ENCODE results near the gene EXOC3L2.

DNA sequence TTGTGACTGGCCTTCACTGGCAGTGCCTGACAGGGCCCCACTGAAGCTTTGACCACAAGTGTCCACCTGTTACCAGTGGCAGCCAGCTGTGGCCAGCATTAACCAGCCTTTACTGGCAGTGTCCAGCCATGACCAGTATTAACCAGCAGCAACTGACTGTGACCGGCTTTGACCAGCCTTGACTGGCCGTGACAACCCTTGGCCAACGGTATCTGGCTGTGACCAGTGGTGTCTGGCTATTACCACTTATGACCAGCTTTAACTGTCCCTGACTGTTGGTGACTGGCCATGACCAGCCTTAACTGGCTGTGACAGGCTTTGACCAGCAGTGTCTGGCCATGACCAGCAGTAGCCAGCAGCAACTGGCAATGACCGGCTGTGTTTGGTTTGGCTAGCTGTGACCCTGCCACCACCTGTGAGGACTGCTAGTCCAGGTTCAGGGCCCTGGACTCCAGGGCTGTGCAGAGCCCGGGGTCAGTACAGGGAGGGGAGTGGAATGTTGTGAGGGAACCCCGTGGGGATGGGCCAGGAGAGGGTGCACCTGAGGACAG lies 45.2 kb upstream of the EXOC3L2 start:
- TF ChIP-seq, protein P1, sequence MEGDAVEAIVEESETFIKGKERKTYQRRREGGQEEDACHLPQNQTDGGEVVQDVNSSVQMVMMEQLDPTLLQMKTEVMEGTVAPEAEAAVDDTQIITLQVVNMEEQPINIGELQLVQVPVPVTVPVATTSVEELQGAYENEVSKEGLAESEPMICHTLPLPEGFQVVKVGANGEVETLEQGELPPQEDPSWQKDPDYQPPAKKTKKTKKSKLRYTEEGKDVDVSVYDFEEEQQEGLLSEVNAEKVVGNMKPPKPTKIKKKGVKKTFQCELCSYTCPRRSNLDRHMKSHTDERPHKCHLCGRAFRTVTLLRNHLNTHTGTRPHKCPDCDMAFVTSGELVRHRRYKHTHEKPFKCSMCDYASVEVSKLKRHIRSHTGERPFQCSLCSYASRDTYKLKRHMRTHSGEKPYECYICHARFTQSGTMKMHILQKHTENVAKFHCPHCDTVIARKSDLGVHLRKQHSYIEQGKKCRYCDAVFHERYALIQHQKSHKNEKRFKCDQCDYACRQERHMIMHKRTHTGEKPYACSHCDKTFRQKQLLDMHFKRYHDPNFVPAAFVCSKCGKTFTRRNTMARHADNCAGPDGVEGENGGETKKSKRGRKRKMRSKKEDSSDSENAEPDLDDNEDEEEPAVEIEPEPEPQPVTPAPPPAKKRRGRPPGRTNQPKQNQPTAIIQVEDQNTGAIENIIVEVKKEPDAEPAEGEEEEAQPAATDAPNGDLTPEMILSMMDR (conservative IDR thresholded peaks at IDR 0.05; ENCODE audit: low read depth, low read length): no peak
- no peak for TF ChIP-seq EZH2 (IDR thresholded peaks at IDR 0.05; ENCODE audit: borderline replicate concordance, low read depth, low read length, poor library complexity, severe bottlenecking)

Measured in A673 (cell line).